GM23248 (cell line): Measurements from ENCODE around the gene PRMT2.

ENCODE experiments used
- EZH2 ChIP-seq: fragments of 200-600 bp; sonication (generic); IDR thresholded peaks from 2 replicates; pipeline ENCODE4 v1.6.1; 2018; ENCODE audit warnings: antibody characterized with exemption, mild to moderate bottlenecking; ENCODE audit not compliant: insufficient read depth, poor library complexity, severe bottlenecking
- EZH2phosphoT487 ChIP-seq: fragments of 200-600 bp; sonication (generic); IDR thresholded peaks from 2 replicates; pipeline ENCODE4 v1.6.1; 2018; ENCODE audit warnings: antibody characterized with exemption, moderate library complexity, mild to moderate bottlenecking, low read depth; ENCODE audit not compliant: insufficient read depth

DNA sequence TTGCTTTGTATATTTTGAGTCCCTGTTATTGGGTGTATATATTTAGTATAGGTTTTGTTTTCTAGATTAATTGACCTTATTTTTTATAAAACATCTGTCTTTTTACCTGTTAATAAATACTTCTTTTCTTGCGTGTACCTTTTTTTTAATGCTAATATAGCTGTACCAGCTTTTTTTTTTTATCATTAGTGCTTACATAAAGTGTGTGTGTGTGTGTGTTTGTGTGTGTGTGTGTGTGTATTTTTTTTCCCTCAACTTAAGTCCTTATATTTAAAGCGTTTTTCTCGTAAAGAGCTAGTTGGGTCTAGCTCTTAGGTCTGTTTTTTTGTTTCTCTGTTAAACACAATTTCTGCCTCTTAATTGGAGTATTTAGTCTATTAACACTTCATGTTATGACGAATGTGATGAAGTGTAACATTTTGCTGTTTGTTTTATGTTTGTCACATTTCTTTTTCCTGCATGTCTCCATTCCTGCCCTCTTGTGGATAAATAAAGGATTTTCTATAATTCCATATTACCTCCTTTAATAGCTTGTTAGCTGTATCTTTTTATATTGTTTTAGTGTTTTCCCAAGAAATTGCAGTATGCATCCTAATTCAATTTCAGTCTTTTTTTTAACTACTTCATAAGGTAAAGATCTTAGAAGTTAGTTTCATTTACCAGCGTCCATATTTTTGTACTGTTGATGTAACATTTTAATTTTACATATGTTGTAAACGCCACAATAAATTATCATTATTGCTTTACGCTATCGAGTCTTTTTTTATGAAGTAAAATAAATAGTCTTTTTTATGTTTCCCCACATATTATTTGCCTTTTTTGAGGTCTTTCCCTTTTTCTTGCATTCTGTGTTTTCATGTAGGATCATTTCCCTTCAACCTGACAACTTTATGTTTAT is 4.3 kb downstream of the PRMT2 start:
- TF ChIP-seq EZH2 (no peak), EZH2phosphoT487 (no peak)
